Measurements from ENCODE around the gene SMARCA4.

DNA sequence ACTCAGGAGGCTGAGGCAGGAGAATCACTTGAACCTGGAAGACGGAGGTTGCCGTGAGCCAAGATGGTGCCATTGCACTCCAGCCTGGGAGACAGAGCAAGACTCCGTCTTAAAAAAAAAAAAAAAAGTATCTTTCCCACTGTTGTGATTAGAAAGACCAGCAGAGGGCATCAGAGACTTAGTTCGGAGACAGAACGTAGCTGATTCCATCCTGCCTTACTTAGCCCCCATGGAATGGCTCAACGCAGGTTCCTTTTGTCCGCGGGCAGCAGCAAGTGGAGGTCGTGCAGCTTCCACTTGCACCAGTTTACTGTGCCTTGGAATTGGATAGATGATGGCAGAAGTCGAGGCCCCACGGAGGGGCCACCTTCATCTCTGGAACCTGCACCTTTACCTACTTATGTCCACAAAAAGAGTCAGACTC lies 24.2 kb upstream of the SMARCA4 start:
- TF ChIP-seq, protein P1, sequence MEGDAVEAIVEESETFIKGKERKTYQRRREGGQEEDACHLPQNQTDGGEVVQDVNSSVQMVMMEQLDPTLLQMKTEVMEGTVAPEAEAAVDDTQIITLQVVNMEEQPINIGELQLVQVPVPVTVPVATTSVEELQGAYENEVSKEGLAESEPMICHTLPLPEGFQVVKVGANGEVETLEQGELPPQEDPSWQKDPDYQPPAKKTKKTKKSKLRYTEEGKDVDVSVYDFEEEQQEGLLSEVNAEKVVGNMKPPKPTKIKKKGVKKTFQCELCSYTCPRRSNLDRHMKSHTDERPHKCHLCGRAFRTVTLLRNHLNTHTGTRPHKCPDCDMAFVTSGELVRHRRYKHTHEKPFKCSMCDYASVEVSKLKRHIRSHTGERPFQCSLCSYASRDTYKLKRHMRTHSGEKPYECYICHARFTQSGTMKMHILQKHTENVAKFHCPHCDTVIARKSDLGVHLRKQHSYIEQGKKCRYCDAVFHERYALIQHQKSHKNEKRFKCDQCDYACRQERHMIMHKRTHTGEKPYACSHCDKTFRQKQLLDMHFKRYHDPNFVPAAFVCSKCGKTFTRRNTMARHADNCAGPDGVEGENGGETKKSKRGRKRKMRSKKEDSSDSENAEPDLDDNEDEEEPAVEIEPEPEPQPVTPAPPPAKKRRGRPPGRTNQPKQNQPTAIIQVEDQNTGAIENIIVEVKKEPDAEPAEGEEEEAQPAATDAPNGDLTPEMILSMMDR (conservative IDR thresholded peaks at IDR 0.05), result peak; percentile 85
- TF ChIP-seq ZFX (IDR thresholded peaks at IDR 0.05), result no peak

Data from C4-2B (cell line).